Tongue (tissue), 2 donors: ENCODE data around the gene GTSE1. TPM values are rescaled to one million over a fixed set of nuclear protein-coding genes. Genes with fewer than 3 reads are reported as not detected.
"Not testable (repeated sequence)": the region's sequence is repeated elsewhere in the genome, so short reads cannot be mapped to it uniquely, and the experiment has no call there.

Source experiments
- DNase-seq: peaks from one replicate; pipeline ENCODE4 v3.0.0-alpha.2; 2015
- total RNA-seq: library from RNA; depleted of rRNA; stranded (reverse); fragments of >200 nt; gene quantifications from one replicate; pipeline ENCODE4 v1.2.3, GENCODE V29; 2014

The GTSE1 gene
- total RNA-seq: 5.5 TPM

GRCh38 chr22:46296257-46297150 lies at the start of gene GTSE1:
GTSE1 (plus strand) TSS chr22:46296870; CDS start chr22:46297401, 531 bp downstream.
- peak; percentile 99 for DNase-seq

GRCh38 chr22:46247443-46247975 lies 49.2 kb upstream of the GTSE1 start:
- DNase-seq: no peak

- peak; percentile 94 for DNase-seq
These were observed 46.5 kb upstream of the GTSE1 start, which contains the start of gene CDPF1 for GRCh38 chr22:46250035-46250782. CDPF1 (minus strand) TSS chr22:46250293; CDS start chr22:46248284, 2,009 bp downstream.

DNA sequence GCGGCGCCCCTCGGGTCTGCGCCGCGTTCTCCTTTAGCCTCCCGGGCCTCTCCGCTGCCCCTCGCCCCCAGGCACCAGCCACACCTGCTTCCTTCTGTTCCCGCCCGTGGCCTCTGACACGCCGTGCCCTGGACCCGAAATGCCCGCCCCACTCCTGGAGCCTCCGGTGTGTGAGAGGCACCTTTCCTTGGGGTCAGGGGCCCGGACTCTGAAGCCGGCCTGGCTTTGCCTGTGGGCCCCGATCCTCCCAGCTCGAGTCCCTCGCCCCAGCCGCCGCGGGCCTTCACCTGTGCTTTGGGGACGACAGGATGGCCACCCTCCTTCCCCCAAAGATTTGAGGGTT lies 45.9 kb upstream of the GTSE1 start:
- no peak for DNase-seq

DNA sequence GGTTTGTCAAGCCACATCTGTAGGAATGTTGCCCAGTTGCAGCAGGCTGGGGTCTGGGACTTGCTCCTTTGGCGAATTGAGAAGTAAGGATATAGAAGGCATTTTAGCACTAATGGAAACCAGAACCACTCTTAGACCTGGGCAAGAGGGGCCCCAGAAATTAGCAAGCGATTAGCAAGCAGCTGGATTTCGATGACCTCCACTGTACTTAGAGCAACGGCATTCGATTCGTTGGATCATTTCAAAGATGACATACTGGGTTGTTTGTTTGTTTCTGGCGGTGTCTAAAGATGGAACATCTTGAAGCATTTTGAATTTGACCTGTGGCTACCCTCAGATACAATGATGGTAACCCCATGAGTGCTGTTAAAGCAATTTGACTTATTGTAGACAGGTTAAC lies 45.4 kb upstream of the GTSE1 start:
- no peak for DNase-seq

- DNase-seq: no peak
These were observed 44.8 kb upstream of the GTSE1 start for GRCh38 chr22:46251816-46252380.

- DNase-seq: no peak
These were observed 40.2 kb upstream of the GTSE1 start for GRCh38 chr22:46256358-46256958.

- no peak for DNase-seq
These were observed 37.3 kb upstream of the GTSE1 start for GRCh38 chr22:46259374-46259773.

DNA sequence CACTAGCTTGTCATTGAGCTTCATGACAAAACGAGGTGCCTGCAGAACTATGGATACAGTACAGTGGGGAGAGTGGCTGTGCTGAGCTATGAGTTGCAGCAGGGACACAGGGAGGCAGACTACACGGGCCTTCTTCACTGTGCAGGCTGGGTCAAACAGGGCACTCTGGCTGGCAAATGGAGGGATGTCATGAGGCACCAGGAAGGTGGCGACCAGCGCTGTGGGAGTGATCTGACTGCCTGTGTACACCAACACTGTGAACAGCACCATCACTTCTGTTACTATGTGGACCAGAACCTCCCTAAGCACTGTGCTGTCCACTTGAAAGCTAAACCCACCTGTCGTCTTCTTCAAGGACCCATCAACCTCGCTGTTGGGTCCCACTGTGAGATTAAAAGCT lies 36.6 kb upstream of the GTSE1 start:
- no peak for DNase-seq

DNA sequence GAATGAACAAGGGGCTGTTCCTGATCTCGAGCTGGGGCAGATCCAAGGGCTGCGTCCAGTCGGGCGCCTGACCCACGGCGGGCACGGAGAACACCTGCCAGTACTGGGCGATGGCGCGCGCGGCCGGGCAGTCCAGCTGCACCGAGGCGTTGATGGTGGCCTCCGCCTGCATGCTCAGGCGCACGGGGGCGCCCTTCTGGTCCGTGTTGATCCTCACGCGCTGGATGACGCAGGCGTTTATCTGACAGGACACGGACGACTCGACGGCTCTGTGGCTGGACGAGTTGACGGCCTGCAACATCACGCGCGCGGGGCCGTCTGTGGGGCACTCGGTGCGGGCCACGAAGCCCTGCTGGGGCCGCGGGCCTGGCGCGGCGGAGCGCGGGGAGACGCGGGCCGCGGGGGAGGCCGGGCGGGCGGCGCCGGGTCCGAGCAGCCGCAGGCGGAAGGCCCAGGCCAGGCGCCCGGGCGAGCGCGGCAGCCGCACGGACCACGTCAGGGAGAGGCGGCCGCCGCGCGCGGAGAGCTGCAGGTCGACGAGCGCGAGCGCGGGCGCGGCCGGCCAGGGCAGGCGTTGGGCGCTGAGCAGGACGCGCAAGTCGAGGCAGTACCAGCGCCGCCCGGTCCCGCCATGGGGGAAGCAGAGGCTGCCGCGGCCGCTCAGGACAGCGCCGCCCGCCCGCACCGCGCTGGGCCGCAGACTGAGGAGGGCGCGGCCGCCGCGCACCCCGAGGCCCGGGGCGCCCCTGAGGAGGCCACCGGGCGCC lies 34.0 kb upstream of the GTSE1 start:
- peak; percentile 47 for DNase-seq

DNA sequence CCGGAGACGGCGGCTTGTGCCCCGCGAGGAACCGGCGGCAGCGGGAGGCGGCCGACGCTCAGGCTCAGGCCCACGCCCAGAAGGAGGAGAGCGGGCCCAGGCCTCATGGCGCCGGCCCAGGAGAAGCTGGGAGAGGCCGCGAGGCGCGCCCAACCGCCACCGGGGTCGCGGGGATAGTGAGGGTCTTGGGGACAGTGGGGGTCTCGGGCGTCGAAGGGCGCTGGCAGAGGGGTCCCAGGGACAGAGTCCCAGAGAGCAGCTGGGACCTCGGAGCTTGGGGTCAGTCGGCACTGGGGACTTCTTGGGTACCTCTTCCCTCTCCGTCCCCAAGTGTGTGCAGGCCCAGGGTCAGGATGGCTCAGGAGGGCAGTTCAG lies 33.5 kb upstream of the GTSE1 start, which contains the start of gene PKDREJ:
PKDREJ (minus strand) TSS at position 128 of the 375 bp plus-strand sequence; CDS start at position 107, 21 bp downstream.
- no peak for DNase-seq

GRCh38 chr22:46264520-46264919 lies 32.1 kb upstream of the GTSE1 start:
- not testable (repeated sequence) for DNase-seq

DNA sequence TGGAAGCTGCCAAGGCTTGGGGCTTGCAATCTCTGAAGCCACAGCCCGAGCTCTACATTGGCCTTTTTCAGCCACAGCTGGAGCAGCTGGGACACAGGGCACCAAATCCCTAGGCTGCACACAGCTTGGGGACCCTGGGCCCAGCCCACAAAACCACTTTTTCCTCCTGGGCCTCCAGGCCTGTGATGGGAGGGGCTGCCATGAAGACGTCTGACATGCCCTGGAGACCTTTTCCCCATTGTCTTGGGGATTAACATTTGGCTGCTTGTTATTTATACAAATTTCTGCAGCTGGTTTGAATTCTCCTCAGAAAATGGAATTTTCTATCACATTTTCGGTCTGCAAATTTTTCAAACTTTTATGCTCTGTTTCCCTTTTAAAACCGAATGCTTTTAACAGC lies 31.0 kb upstream of the GTSE1 start:
- DNase-seq: not testable (repeated sequence)

DNA sequence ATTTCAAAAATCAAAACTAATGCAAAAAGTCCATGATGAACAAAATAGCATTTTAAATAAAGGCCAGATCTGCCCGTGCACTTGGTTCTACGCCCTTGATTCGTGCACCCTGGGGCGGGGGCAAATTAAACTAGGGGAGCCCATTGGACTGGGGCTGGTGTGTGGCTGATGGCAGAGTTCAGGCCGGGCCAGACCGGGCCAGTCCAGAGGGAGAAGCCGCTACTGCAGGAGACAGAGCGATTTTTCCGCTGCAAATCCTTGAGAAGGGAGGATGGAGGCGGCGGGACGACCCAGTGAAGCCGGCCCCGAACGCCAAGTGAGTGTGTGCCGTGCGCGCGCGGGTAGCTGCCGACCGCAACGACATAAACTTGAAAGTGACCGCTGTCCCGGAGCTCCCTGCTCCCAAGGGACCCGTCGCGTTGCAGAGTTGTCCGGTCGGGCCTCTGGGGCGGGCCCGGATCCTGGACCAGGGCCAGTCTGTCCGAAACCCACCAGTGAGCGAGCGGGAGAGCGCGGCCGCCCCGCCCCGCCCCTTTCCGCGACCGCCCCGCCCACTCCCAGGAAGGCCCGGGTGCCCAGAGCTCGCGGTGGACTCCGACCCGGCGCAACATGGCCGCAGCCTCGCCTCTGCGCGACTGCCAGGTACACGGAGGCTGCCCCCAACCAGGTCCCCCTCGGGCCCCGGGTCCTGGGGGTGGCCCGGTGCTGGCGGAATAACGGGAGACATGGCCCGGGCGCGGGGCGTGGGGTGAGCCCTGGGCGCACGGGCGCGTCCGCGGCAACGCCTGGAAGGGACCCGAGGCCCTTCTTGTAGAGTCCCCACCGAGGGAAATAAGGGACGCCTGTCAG lies 29.0 kb upstream of the GTSE1 start, which contains the start of gene TTC38:
TTC38 (plus strand) TSS at position 578 of the 849 bp plus-strand sequence; CDS start at position 610, 32 bp downstream.
- DNase-seq: peak; percentile 92

DNA sequence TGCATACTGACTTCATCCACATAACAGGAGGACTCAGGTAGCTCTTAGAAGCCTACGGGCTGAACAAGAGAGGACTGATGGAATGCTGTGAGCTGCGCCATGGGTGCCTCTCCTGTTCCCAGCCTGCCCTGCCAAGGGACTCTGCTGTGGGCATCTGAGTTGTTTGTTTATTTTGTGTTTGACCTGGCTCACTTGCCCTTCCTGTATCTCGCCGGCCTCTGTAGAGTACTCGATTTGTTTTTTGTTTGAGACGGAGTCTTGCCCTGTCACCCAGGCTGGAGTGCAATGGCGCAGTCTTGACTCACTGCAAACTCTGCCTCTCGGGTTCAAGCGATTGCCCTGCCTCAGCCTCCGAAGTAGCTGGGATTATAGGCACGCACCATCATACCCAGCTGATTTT lies 27.1 kb upstream of the GTSE1 start:
- no peak for DNase-seq

DNA sequence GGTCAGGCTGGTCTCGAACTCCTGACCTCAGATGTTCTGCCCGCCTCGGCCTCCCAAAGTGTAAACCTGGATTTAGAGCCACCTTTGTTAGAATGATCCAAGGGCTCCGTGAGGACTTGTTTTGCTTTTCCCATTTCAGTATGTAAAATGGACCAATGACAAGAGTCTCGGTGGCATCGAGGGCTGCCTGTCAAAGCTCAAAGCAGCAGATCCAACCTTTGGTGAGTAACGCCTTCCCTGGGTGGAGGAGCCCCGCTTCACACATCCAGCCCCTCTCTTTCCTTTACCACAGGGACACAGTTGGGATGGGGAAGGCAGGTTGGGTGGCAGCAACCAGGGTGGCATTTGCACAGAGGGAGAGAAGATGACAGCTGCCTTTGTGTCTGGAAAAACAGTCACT lies 24.5 kb upstream of the GTSE1 start:
- no peak for DNase-seq

- DNase-seq: no peak
These were observed 23.8 kb upstream of the GTSE1 start for GRCh38 chr22:46272762-46273431.

- no peak for DNase-seq
These were observed 23.1 kb upstream of the GTSE1 start for GRCh38 chr22:46273432-46274148.

DNA sequence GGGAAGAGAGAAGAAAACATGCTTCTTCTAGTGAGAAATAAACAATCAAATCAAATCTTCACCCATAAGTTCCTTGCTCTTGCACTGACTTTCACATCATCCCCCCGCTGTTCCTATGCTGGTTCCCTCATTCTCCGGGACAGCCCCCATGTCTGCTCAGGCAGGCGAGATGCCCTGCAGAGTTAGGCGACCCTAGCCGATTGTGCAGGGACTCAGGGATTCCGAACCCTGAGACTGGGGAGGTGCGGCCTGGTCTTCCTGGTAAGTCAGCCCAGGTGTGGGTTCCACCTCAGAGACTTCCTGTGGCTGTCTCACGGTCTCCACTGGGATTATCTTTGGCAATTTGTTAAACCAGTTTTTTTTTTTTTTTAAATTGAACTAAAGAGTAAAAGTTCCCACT lies 22.3 kb upstream of the GTSE1 start:
- DNase-seq: no peak
